ENCODE measurements around the gene XPOT. TPM values are rescaled to one million over a fixed set of nuclear protein-coding genes. Genes with fewer than 3 reads are reported as not detected.

The XPOT gene
- total RNA-seq, 4 donors from 2014 or later = 24.5 to 27.6 (median 26.8) TPM

DNA sequence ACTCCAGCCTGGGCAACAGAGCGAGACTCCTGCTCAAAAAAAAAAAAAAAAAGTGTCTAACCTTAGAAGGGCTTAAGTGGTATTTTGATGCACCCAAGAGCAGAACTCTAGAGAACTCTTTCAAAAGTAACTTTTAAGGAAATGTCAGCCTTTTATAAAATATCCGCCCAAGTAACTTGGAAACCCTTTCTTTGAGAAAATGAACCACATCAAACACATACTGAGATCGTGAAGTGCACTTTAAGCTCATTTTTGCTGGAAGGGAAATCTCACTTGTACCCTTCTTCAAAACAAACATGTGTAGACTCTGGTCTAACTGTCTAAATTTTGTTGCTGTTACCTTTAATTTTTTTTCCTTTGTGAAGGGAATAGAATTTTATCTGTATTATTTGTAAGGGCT, 19.2 kb upstream of the XPOT start:
- peaks cover 0 to 10% (median 3%) of the 10 kb centered on the region in 4 donors for H3K27me3 ChIP-seq
- peaks cover 0 to 6% (median 3%) of the 10 kb centered on the region in 4 donors for H3K9me3 ChIP-seq
- H3K27ac ChIP-seq (replicated peaks in 1 of 4) = no peak overlapping the region
- no peaks in the 10 kb centered on the region for H3K36me3 ChIP-seq
- no peak overlapping the region for H3K4me3 ChIP-seq
- 96% methylated on average over 3 of the region's 3 CpGs for WGBS
- intact Hi-C loops (cut with DNase I) = no loop called here
- no peak for DNase-seq (ENCODE audit: extremely low spot score)
- H3K4me1 ChIP-seq = peaks cover 0 to 2% (median 1%) of the 10 kb centered on the region in 4 donors
- TF ChIP-seq POLR2AphosphoS5 (IDR thresholded peaks at IDR 0.05) = no peak
- no peak for TF ChIP-seq POLR2A (IDR thresholded peaks at IDR 0.05; ENCODE audit: low read depth)
- no peak for TF ChIP-seq EP300 (IDR thresholded peaks at IDR 0.05)
- no peak for TF ChIP-seq CTCF (IDR thresholded peaks at IDR 0.05)

- Histone ChIP-seq H3K4me1 (peaks cover 3 to 7% (median 6%) of the 10 kb centered on the region in 4 donors), H3K9me3 (peaks cover 0 to 2% (median 1%) of the 10 kb centered on the region in 4 donors), H3K27ac (replicated peaks in 1 of 4) (no peak overlapping the region), H3K4me3 (no peak overlapping the region), H3K27me3 (peaks cover 0 to 15% (median 7%) of the 10 kb centered on the region in 4 donors), H3K36me3 (no peaks in the 10 kb centered on the region)
- TF ChIP-seq POLR2AphosphoS5 (IDR thresholded peaks at IDR 0.05) (no peak), POLR2A (IDR thresholded peaks at IDR 0.05; ENCODE audit: low read depth) (no peak), CTCF (IDR thresholded peaks at IDR 0.05) (no peak), EP300 (IDR thresholded peaks at IDR 0.05) (no peak)
- 78% methylated on average over 2 of the region's 2 CpGs for WGBS
- no peak for DNase-seq (ENCODE audit: extremely low spot score)
- intact Hi-C loops (cut with DNase I) = no loop called here
These were observed 18.7 kb upstream of the XPOT start for GRCh38 chr12:64385468-64385867.

DNA sequence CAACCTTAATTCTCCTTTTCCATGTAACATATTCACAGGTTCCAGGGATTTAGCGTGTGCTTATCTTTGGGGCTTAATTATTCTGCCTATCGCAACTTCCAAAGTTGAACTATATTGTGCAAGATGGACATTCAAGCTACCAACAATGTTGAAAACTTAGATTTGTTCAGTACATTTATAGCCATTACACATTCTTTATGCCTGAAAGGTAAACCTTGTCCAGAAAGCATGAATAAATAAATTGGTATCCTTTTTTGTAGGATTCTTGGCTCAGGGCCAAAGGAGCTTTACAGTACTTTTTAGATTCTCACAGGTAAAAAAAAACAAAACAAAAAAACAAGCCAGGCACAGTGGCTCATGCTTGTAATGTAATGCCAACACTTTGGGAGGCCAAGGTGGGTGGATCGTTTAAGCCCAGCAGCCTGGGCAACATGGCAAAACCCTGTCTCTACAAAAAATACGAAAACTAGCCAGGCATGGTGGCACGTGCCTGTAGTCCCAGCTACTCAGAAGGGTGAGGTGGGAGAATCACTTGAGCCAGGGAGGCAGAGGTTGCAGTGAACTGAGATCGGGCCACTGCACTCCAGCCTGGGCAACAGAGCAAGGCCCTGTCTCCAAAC, 16.9 kb upstream of the XPOT start:
- no peak for DNase-seq (ENCODE audit: extremely low spot score)
- 89% methylated on average over 6 of the region's 6 CpGs for WGBS
- TF ChIP-seq CTCF (IDR thresholded peaks at IDR 0.05) = no peak
- TF ChIP-seq POLR2A (IDR thresholded peaks at IDR 0.05; ENCODE audit: low read depth) = no peak
- no peak for TF ChIP-seq POLR2AphosphoS5 (IDR thresholded peaks at IDR 0.05)
- no peak for TF ChIP-seq EP300 (IDR thresholded peaks at IDR 0.05)
- Histone ChIP-seq H3K36me3 (no peaks in the 10 kb centered on the region), H3K9me3 (no peaks in the 10 kb centered on the region), H3K4me3 (no peak overlapping the region), H3K4me1 (peaks cover 6 to 10% (median 9%) of the 10 kb centered on the region in 4 donors), H3K27ac (replicated peaks in 1 of 4) (no peak overlapping the region), H3K27me3 (peaks cover 0 to 31% (median 11%) of the 10 kb centered on the region in 4 donors)
- intact Hi-C loops (cut with DNase I) = no loop called here

DNA sequence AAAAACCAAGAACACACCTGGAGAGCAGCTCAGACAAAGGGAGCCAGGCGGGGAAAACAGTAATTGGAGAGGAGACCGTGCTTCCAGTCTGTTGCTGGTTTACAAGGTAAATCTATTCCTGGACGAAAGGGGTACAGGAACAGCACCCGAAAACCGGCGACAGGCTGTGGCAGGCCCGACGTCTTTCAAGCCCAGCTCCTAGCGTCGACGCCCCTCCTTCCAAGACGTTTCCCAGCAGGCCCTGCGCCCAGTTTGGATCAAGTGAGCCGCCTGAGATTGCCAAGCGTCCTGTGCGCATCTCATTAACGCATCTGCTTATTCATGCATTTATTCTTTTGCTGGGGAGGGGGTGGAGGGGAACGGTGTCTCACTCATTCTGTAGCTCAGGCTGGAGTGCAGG, 15.0 kb upstream of the XPOT start:
- 89% methylated on average over 18 of the region's 18 CpGs for WGBS
- DNase-seq (ENCODE audit: extremely low spot score) = no peak
- Histone ChIP-seq H3K4me1 (peaks cover 6 to 10% (median 9%) of the 10 kb centered on the region in 4 donors), H3K36me3 (no peaks in the 10 kb centered on the region), H3K4me3 (no peak overlapping the region), H3K27ac (replicated peaks in 1 of 4) (no peak overlapping the region), H3K9me3 (no peaks in the 10 kb centered on the region), H3K27me3 (peaks cover 0 to 42% (median 11%) of the 10 kb centered on the region in 4 donors)
- intact Hi-C loops (cut with DNase I) = no loop called here
- no peak for TF ChIP-seq CTCF (IDR thresholded peaks at IDR 0.05)
- no peak for TF ChIP-seq POLR2AphosphoS5 (IDR thresholded peaks at IDR 0.05)
- TF ChIP-seq EP300 (IDR thresholded peaks at IDR 0.05) = no peak
- TF ChIP-seq POLR2A (IDR thresholded peaks at IDR 0.05; ENCODE audit: low read depth) = no peak

Data from esophagus muscularis mucosa (tissue), 4 donors.